HG03103 (cell line): Measurements from ENCODE around the gene ACBD6.
"Not testable (repeated sequence)": the region's sequence is repeated elsewhere in the genome, so short reads cannot be mapped to it uniquely, and the experiment has no call there.

ENCODE experiments used
- ATAC-seq: cut with Tn5 transposase; IDR thresholded peaks from one replicate; pipeline ENCODE4 v1.9.1; 2021; ENCODE audit warnings: low read depth; ENCODE audit not compliant: unreplicated experiment

Gene ACBD6

DNA sequence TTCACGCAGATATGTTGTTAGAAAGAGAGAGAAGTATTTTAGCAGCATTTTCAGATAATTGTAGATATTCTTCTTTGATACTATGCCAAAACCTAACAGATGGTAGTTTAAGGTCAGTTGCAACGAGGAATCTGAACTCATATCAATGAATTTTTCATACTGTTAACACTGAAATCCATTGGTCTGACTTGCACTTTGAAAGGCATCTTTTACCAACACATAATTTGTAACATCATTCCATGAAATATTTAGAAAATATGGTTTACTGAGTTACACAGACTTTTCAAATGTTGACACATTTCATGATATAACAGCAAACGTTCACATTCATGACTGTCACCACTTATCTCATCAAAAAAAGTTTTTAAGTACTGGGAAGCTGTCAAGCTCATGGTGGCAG lies 4.6 kb downstream of the ACBD6 start:
- no peak for ATAC-seq

DNA sequence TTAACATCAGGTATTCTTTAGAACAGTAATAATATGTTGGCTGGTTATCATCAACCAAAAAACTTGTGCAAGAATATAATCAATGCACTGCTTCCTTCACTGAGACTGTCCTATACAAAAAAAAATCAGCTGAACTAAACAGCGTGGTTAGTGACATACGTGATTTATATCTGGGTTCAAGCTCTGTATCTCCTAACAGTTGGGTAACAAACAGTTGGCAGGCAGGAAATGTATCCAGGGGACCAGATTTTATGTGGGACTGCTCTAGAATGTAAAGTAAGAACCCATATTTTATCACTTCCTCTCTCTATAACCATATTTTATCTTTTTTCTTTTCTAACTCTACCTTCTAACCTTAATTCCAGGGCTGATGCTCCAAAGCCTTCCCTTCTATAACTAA lies 8.0 kb downstream of the ACBD6 start:
- ATAC-seq, result no peak

DNA sequence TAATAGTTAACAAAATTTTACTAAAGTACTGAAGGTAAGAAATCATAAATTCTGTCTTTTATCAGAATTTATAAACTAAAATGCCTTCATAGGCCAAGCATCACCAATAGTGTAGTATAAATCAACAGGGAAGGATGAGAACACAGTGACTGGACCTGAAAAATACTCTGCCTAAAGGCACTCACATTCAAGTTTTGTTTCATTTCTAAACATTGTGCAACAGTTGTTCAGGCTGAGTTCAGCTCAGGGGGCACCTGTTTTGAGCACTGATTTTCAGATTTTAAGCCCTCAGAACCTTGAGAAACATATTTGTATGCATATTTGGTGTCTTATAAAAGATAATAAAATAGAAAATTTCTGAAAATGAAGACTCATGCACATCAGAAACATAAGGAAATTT lies 12.4 kb downstream of the ACBD6 start:
- no peak for ATAC-seq

DNA sequence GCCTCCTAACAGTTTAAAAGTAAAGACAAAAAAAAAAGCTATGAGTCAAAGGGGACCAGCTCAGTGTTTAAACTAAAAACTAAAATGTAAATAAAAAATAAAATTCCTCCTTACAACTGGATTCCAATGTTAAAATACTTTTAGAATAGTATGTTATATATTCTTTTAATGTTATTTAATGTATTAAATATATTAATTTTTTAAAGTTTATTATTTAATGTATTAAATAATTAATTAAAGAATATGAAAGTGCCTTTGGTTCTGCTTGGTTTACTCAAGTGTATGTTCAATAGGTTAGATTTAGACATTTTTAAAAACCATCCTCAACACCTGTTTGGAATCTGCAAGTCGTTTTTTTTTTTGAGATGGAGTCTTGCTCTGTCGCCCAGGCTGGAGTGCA lies 13.1 kb downstream of the ACBD6 start:
- no peak for ATAC-seq

DNA sequence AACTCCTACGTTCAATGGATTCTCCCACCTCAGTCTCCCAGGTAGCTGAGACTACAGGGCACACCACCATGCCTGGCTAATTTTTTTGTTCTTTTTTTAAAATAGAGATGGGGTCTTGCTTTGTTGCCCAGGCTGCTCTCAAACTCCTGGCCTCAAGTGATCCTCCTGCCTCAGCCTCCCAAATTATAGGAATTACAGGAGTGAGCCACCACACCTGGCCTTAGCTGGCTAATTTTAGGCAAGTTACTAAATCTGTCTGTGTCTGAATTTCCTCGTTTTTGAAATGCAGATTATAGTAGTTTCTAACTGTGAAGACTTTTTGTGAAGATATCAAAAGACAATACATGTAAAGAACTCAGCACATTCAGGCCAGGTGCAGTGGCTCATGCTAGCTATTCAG lies 13.7 kb downstream of the ACBD6 start:
- no peak for ATAC-seq

DNA sequence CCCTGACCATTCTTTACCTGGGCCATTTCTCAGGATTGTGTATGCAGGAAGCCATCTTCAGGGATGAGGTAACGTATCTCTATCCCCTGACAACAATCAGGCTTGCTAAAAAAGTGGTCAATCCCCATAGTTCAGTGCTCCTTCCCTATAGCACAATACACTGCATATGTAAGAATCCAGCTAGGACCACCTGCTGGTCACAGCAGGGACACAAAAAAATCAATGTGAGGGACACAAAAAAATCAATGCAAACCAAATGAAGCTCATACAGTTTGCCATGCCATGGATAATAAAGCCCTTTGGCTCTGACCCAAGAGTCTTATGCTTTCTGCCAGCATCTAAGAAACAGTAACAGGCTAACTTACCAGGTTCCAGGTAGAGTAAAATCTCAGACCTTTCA lies 16.3 kb downstream of the ACBD6 start:
- no peak for ATAC-seq

DNA sequence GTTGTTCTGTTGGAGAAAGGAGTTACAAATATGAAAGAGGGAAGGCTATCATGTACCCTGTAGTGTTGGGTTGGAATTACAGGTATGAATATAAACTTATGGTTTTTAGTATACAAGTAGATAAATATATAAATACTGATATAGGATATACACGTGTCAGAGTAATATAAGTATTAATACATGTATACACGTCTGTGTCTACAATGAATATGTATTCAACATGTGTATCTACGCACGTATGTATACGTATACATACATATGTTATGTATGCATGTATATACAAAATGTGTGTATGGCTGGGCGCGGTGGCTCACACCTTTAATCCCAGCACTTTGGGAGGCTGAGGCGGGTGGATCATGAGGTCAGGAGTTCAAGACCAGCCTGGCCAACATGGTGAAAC lies 17.9 kb downstream of the ACBD6 start:
- no peak for ATAC-seq

DNA sequence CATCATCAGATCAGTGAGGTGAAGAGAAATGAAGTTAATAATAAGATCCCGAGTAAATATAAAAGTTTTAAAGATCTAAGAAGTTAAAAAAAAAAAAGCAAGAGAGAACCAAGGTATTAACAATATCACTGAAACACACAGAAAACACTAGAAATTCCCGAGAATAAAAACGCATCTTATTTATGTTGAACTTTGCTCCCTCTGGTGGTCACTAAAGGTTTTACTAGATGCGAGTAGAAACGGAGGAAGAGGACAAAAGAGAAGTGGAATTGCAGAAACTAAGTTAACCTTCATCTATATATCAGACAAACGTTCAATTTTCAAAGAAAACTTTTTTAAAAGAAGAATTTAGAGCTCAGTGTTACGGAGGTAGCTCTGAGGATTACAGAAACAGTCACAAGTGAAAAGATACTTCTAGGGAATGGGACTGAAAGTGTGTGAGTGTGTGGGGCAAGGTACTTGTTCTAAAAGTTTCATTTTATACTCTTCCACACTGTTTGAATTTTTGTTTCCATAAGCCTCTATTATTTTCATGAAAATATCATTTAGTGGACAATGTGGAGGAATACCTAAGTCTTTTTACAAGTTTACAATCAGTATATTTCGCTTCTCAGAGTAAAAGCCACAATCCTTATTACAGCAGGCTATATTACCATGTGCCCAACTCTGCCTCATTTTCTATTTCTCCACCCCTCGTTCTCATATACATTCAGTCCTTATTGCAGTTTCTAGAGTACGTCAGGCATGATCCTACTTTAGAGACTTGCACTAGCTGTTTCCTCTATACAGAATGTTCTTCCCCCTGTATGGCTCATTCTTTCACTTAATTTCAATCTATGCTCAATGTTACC lies 19.7 kb downstream of the ACBD6 start:
- no peak for ATAC-seq

DNA sequence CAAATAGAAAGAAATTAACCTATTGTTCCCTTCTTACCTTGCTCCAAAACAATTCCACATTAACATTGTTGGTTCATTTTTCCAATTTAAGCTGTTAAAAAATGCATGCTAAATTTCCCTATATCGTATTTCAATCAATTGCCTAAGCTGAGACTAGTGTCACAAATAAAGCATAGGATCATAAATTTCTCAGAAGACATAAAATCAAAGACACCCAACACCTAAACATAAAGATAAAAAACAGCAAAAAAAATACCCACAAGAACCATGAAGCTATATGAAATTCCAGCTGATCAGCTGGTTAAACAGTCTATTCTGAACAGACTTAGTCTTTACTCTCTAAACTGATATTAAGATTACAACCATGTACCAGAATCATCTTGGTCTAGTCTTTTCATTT lies 32.3 kb downstream of the ACBD6 start:
- ATAC-seq, result no peak

DNA sequence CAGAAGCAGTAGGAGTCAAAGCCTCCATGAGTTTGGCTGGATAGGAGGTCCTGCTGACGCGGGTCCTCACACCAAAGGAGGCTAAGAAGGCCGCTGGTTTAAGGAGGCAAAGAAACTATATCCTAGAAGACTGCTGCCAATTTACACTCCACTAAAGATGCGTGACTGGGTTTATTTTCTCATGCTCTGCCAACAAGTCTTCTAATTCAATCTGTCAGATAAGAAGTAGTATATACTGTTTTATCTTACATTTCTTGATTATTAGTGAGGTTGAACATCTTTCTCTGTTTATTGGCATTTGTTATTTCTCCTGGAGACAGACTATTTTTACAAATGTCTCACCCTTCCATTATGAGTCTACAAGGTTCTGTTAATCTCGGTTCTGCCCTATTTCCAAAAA lies 34.1 kb downstream of the ACBD6 start:
- no peak for ATAC-seq

DNA sequence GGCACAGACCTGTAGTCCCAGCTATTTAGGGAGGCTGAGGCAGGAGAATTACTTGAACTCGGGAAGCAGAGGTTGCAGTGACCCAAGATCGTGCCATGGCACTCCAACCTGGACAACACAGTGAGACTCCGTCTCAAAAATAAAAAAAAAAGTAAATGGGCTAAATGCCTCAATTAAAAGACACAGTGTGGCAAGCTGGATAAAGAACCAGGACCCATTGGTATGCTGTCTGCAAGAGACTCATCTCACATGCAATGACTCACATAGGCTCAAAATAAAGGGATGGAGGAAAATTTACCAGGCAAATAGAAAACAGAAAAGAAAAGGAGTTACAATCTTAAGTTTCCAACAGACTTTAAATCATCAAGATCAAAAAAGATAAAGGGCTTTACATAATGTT lies 40.3 kb downstream of the ACBD6 start:
- no peak for ATAC-seq

DNA sequence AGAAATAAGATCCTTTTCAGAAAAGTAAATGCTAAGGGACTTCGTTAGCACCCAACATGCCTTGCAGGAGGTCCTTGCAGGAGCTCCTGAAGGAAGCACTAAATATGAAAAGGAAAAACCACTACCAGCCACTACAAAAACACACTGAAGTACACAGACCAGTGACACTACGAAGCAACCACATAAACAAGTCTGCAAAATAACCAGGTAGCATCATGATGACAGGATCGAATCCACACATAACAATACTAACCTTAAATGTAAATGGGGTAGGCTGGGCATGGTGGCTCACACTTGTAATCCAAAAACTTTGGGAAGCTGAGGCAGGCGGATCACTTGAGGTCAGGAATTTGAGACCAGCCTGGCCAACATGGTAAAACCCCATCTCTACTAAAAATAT lies 40.7 kb downstream of the ACBD6 start:
- not testable (repeated sequence) for ATAC-seq

DNA sequence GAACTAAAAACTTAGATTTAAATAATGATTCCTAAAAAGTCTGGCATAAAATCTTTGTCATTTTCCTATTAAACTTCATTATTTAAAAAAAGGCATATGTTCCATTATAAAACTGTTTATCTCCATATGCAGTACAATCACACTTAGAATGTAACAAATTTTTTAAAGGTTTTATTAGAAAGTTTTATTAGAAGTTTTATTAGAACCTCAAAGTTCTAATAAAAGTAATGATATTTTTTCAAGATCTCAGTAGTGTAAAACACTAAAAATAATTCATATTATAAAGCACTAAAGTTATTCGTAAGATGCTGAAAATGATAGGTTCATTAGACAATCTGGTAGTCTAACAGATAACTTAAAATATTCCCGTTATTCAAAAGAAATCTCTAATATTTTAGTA lies 43.6 kb downstream of the ACBD6 start:
- no peak for ATAC-seq

DNA sequence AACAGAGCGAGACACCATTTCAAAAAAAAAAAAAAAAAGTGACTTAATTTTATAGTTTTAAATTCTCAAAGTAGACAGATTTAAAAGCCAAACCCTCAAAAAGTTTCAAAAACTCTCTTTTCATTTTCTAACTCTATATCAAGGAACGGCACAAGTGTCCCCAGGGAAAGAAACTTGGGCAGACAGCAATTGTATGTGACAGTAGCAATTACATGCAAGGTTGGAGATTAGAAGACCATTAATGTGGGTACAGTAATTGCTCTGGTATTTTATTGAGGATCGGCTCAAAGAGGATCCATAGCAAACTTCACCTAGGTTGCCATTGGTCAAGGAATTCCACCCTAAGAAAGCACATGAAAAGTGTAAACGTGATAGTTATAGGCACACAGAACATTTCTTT lies 46.2 kb downstream of the ACBD6 start:
- ATAC-seq, result no peak

DNA sequence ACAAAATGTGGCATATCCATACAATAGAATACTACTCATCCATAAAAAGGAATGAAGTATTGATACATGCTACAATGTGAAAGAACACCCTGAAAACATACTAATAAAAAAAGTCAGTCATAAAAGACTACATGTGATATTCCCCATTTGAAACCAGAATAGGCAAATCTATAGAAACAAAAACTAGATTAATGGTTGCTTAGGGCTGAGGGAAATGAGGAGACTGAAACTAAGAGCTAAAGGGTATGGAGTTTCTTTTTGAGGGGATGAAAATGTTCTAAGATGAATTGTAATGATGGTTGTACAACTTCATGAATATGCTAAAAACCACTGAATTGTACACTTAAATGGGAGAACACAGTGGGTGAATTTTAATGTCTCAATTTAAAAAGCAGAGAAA lies 50.9 kb downstream of the ACBD6 start:
- ATAC-seq, result no peak

DNA sequence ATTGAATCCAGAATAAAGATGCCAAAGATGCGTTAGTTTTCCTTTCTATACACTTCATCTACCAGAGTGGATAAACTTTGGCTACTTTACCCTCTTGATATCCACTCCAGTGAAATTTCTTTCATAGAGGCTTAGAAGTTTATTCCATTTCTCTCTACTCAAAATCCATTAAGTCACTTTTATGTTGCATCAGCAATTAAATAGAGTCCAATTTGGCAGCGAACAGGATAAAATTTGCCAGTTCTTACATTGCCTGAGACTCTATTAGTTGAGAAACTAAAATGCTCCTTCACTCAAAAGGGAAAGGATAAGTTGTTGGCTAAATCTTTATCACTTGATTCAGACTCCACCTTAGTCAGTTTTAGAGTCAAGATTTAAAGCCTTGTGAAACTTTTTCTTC lies 57.9 kb downstream of the ACBD6 start:
- no peak for ATAC-seq

DNA sequence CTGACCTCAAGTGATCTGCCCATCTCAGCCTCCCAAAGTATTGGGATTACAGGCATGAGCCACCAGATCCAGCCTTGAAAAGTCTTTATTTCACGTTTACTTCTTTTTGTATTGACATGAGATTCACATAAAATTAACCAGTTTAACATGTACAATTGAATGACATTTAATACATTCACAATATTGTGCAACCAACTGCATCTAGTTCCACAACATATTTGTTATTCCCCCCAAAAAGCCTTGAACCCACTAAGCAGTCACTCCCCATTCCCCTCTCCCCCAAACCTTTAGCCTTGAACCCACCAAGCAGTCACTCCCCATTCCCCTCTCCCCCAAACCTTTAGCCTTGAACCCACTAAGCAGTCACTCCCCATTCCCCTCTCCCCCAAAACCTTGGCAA lies 62.0 kb downstream of the ACBD6 start:
- no peak for ATAC-seq

DNA sequence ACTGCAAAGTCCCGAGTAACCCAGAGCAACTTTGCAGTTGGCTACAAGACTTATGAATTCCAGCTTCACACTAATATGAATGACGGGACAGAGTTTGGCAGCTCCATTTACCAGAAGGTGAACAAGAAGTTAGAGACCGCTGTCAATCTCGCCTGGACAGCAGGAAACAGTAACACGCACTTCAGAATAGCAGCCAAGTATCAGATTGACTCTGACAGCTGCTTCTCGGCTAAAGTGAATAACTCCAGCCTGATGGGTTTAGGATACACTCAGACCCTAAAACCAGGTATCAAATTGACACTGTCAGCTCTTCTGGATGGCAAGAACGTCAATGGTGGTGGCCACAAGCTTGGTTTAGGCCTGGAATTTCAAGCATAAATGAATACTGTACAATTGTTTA lies 66.8 kb downstream of the ACBD6 start:
- ATAC-seq, result no peak

DNA sequence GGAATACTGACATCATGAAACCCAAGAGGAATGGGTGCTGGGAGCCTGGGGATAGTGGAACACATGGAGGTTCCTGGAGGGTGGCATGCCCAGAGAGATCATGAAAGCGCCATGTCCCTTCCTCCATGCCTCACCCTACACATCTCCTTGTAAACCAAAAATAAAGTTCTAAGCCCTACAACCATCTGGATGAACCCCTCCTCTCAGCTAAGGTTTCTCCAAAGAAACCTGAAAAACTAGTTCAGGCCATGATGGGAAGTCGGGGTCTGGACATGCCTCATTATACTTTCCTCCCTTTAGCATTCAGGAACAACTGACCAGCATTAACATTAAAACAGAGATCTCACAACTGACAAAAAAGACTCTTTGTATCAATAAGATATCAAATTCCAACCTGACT lies 68.5 kb downstream of the ACBD6 start:
- no peak for ATAC-seq

DNA sequence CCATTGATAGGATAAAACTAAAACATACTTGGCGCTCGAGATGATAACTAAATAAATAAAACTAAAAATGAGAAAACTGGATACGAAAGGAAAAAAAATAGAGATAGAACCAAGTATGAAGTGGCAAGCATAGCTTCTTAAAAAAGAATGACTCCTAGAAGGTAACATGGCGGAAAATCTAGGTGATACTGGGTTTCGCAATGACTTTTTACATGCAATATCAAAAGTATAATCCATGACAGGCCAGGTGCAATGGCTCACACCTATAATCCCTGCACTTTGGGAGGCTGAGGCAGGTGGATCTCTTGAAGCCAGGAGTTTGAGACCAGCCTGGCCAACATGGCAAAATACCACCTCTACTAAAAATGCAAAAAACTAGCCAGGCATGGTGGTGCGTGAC lies 70.7 kb downstream of the ACBD6 start:
- no peak for ATAC-seq

DNA sequence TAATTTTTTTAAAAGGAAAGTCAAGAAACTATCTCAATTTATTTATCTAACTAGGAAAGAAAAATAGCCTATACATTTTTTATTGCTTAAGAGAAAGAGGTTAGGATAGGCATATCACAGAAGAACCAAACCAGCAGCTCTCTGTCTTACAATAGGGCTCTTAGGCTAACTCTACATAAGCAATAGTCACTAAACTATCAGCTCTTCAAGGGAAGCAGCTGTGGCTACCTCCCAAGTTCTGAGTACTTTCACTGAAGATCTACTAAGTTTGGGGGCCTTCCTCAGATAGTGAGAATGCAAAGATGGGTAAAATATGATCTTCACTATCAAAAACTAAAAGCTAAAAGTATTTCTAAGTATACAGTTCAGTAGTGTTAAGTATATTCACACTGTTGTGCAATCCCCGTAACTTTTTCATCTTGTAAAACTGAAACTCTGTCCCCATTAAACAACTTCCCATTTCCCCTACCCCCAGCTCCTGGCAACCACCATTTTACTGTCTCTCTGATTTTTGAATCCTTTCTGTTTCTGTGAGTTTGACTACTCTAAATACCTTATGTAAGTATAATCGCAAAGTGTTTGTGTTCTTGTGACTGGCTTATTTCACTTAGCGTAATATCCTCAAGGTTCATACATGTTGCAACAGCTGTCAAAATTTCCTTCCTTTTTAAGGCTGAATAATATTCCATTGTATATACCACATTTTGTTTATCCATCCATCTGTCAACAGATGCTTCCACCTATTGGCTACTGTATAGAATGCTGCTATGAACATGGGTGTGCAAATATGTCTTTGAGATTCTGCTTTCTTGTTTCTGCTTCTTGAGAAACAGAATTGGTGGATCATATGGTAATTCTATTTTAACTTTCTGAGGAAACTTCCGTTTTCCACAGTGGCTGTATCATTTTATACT lies 73.3 kb downstream of the ACBD6 start:
- no peak for ATAC-seq

DNA sequence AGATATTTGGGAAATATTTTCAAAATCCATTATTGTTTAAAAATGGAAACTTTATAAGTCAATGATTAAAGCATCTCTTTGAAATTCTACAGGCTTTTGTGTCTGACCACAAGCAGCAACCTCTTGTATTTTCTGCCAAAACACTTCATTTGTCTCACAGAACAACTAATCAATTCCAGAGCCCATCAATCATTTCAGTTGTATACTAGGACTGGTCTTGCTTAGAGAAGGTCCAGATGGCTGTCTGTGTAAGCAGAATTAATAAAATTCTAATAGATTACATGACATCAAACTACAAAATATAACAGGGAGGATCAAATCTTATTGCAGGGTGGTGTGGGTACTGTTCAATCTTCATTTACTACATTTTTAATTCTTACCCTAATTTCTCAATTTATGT lies 76.4 kb downstream of the ACBD6 start:
- ATAC-seq, result no peak
